HUES6 (cell line): ENCODE results near the gene MACROD2.

Source experiments
- H3K27ac ChIP-seq: 2 replicates; pipeline ENCODE4 v1.7.0; 2013; ENCODE audit warnings: low read depth, mild to moderate bottlenecking, low read length, inconsistent platforms
- H3K27me3 ChIP-seq: 2 replicates; pipeline ENCODE4 v1.6.1; 2013; ENCODE audit warnings: low read length; ENCODE audit not compliant: control insufficient read depth, insufficient read depth
- H3K36me3 ChIP-seq: 2 replicates; pipeline ENCODE4 v1.6.1; 2013; ENCODE audit warnings: low read length; ENCODE audit not compliant: control insufficient read depth, insufficient read depth
- H3K4me1 ChIP-seq: 2 replicates; pipeline ENCODE4 v1.6.1; 2013; ENCODE audit warnings: low read length; ENCODE audit not compliant: control insufficient read depth, insufficient read depth
- H3K4me3 ChIP-seq: 2 replicates; pipeline ENCODE4 v1.5.1; 2013; ENCODE audit warnings: low read depth, low read length
- H3K9ac ChIP-seq: one replicate; pipeline ENCODE4 v1.6.1; 2013; ENCODE audit warnings: mild to moderate bottlenecking, low read length
- H3K9me3 ChIP-seq: 2 replicates; pipeline ENCODE4 v1.6.1; 2013; ENCODE audit warnings: low read depth, low read length; ENCODE audit not compliant: control insufficient read depth, insufficient read depth

MACROD2 gene

GRCh38 chr20:16000112-16000511 is 2004.8 kb downstream of the MACROD2 start:
- no peak overlapping the region for H3K4me3 ChIP-seq
- no peak overlapping the region for H3K27ac ChIP-seq
- no peak overlapping the region for H3K9ac ChIP-seq
- H3K9me3 ChIP-seq: peaks cover 29% of the 10 kb centered on the region
- H3K27me3 ChIP-seq: no peaks in the 10 kb centered on the region
- H3K36me3 ChIP-seq: no peaks in the 10 kb centered on the region
- peaks cover 3% of the 10 kb centered on the region for H3K4me1 ChIP-seq

GRCh38 chr20:16001286-16001685 is 2006.0 kb downstream of the MACROD2 start:
- no peak overlapping the region for H3K27ac ChIP-seq
- H3K36me3 ChIP-seq: no peaks in the 10 kb centered on the region
- H3K9me3 ChIP-seq: peaks cover 22% of the 10 kb centered on the region
- peaks cover 15% of the 10 kb centered on the region for H3K4me1 ChIP-seq
- no peak overlapping the region for H3K9ac ChIP-seq
- H3K4me3 ChIP-seq: no peak overlapping the region
- no peaks in the 10 kb centered on the region for H3K27me3 ChIP-seq

- no peaks in the 10 kb centered on the region for H3K36me3 ChIP-seq
- H3K4me3 ChIP-seq: no peak overlapping the region
- no peak overlapping the region for H3K27ac ChIP-seq
- peaks cover 4% of the 10 kb centered on the region; the same call in 1 of the 2 replicates for H3K9me3 ChIP-seq
- peaks cover 20% of the 10 kb centered on the region for H3K4me1 ChIP-seq
- H3K27me3 ChIP-seq: no peaks in the 10 kb centered on the region
- H3K9ac ChIP-seq: no peak overlapping the region
Measured at GRCh38 chr20:16003310-16003709, 2008.0 kb downstream of the MACROD2 start.

GRCh38 chr20:16004108-16004854 is 2009.0 kb downstream of the MACROD2 start:
- H3K4me1 ChIP-seq: peaks cover 20% of the 10 kb centered on the region

GRCh38 chr20:16005021-16005914 is 2010.0 kb downstream of the MACROD2 start:
- H3K27ac ChIP-seq: no peak overlapping the region
- no peaks in the 10 kb centered on the region for H3K36me3 ChIP-seq
- H3K4me3 ChIP-seq: 0 out of 2 replicates have a peak overlapping the region, but pooled peaks have one; percentile 25

More at GRCh38 chr20:16004108-16004854, 2009.0 kb downstream of the MACROD2 start:
- Histone ChIP-seq H3K27ac (no peak overlapping the region), H3K36me3 (no peaks in the 10 kb centered on the region), H3K4me3 (no peak overlapping the region), H3K9me3 (peaks cover 1% of the 10 kb centered on the region; the same call in 1 of the 2 replicates), H3K9ac (no peak overlapping the region), H3K27me3 (no peaks in the 10 kb centered on the region)

GRCh38 chr20:16005915-16006493 is 2010.7 kb downstream of the MACROD2 start:
- H3K4me1 ChIP-seq: peaks cover 20% of the 10 kb centered on the region
- H3K36me3 ChIP-seq: no peaks in the 10 kb centered on the region
- no peaks in the 10 kb centered on the region for H3K9me3 ChIP-seq
- H3K9ac ChIP-seq: peak overlapping the region; percentile 7
- 0 out of 2 replicates have a peak overlapping the region, but pooled peaks have one; percentile 62 for H3K27ac ChIP-seq
- H3K27me3 ChIP-seq: no peaks in the 10 kb centered on the region
- 0 out of 2 replicates have a peak overlapping the region, but pooled peaks have one; percentile 25 for H3K4me3 ChIP-seq

More at GRCh38 chr20:16005021-16005914, 2010.0 kb downstream of the MACROD2 start:
- H3K9ac ChIP-seq: peak overlapping the region; percentile 7
- peaks cover 20% of the 10 kb centered on the region for H3K4me1 ChIP-seq
- H3K27me3 ChIP-seq: no peaks in the 10 kb centered on the region
- H3K9me3 ChIP-seq: no peaks in the 10 kb centered on the region

- H3K27me3 ChIP-seq: no peaks in the 10 kb centered on the region
- no peak overlapping the region for H3K9ac ChIP-seq
- no peaks in the 10 kb centered on the region for H3K36me3 ChIP-seq
- no peak overlapping the region; the same call in 1 of the 2 replicates for H3K27ac ChIP-seq
- H3K9me3 ChIP-seq: no peaks in the 10 kb centered on the region
- no peak overlapping the region for H3K4me3 ChIP-seq
- peaks cover 20% of the 10 kb centered on the region for H3K4me1 ChIP-seq
Measured at GRCh38 chr20:16007164-16007563, 2011.8 kb downstream of the MACROD2 start.

- Histone ChIP-seq H3K9me3 (no peaks in the 10 kb centered on the region), H3K36me3 (no peaks in the 10 kb centered on the region), H3K9ac (no peak overlapping the region), H3K4me1 (peaks cover 20% of the 10 kb centered on the region), H3K27ac (no peak overlapping the region), H3K27me3 (no peaks in the 10 kb centered on the region), H3K4me3 (no peak overlapping the region)
Measured at GRCh38 chr20:16007962-16008361, 2012.6 kb downstream of the MACROD2 start.

- Histone ChIP-seq H3K36me3 (no peaks in the 10 kb centered on the region), H3K4me1 (peaks cover 8% of the 10 kb centered on the region), H3K4me3 (no peak overlapping the region), H3K27ac (no peak overlapping the region), H3K27me3 (no peaks in the 10 kb centered on the region), H3K9me3 (peaks cover 2% of the 10 kb centered on the region; the same call in 1 of the 2 replicates), H3K9ac (no peak overlapping the region)
Measured at GRCh38 chr20:16011056-16011455, 2015.7 kb downstream of the MACROD2 start.

GRCh38 chr20:16011519-16011918 is 2016.2 kb downstream of the MACROD2 start:
- no peak overlapping the region for H3K27ac ChIP-seq
- peaks cover 3% of the 10 kb centered on the region for H3K4me1 ChIP-seq
- H3K27me3 ChIP-seq: no peaks in the 10 kb centered on the region
- H3K9me3 ChIP-seq: peaks cover 2% of the 10 kb centered on the region; the same call in 1 of the 2 replicates
- H3K9ac ChIP-seq: no peak overlapping the region
- no peak overlapping the region for H3K4me3 ChIP-seq
- H3K36me3 ChIP-seq: no peaks in the 10 kb centered on the region
